GM08714 (cell line): ENCODE results near the gene POP7.
A peak's percentile ranks its signal among the peaks of the same experiment; 100 is the strongest.

Experiments
- H3K4me3 ChIP-seq: fragments of 200-500 bp; sonication (Bioruptor generic); 2 replicates; pipeline ENCODE4 v1.5.1; 2014; ENCODE audit warnings: mild to moderate bottlenecking, low read length, inconsistent platforms
- ZNF274 ChIP-seq: IDR thresholded peaks from 2 replicates; pipeline ENCODE4 v1.6.1; 2012; ENCODE audit warnings: mild to moderate bottlenecking, low read depth, low read length

The POP7 gene

GRCh38 chr7:100675581-100676350, 30.2 kb upstream of the POP7 start:
- TF ChIP-seq ZNF274, result no peak

DNA sequence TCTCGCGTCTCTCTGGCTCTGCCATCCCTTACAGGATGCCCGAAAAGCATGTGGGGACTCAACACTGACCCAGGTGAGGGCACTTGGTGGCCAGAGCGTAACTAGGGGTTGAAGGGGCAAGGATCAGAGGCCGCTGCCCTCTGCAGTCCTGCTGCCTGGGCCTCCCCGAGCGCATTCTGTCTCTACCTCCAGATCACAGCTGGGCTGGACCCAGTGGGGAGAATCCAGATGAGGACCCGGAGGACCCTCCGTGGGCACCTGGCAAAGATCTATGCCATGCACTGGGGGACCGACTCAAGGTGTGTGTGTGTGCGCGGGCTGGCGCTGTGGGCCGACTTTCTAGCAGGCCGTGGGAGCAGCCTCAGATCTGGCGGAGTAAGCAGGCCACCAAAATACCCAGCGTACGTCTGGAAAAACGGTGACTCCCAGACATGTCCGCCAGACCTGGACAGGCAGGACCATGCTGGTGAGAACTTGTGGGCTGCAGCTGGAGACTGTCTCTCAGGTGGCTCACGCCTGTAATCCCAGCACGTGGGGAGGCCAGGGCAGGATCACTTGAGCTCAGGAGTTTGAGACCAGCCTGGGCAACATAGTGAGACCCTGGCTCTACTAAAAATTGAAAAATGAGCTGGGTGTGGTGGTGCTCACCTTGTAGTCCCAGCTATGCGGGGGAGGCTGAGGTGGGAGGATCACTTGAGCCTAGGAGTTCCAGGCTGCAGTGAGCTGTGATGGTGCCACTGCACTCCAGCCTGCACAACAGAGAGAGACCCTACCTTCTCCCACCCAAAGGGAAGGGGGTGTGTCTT, 29.2 kb upstream of the POP7 start:
- TF ChIP-seq ZNF274, result no peak
- no peak overlapping the region for H3K4me3 ChIP-seq

More at GRCh38 chr7:100675581-100676350, 30.2 kb upstream of the POP7 start:
- peak overlapping the region; percentile 96 for H3K4me3 ChIP-seq

GRCh38 chr7:100677308-100678267, 28.3 kb upstream of the POP7 start:
- H3K4me3 ChIP-seq, result no peak overlapping the region
- TF ChIP-seq ZNF274, result no peak

- TF ChIP-seq ZNF274, result no peak
- no peak overlapping the region for H3K4me3 ChIP-seq
Measured at GRCh38 chr7:100678291-100678984, 27.5 kb upstream of the POP7 start.

DNA sequence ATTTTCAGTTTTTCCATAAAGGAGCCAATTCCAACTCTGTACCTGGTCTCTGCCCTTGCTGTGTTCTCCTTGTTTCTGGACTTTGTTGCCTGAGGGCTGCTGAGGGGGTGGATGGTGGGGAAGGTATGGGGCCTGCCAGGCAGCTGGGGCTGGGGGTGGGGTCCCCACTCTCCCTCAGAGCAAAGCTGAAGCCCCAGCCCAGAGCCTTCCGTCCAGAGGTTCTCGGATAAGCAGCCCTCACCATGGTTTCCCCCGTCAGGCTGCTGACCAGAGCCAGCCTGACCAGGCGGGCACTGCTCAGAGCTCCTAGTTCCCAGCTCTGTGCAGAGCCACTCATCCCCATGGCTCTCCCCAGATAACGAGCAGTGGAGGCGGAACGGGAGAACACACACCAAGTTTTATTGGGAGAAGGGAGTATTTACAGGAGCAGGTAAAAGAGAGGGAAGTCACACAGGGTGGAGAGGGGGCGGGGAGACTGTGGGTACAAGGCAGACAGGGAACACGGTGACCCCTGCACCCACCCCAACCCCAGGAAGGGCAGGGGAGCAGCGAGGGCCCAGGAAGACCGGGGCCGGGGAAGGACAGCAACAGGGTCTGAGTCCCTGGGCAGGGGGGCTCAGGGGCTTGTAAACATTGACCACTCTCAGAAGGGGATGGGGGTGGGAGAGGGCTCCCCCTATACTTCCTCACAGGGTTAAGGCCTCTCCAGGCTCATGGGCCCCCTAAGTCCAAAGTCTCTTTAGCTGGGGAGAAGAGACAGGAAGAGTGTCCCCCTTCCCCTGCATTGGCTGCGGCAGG, 26.6 kb upstream of the POP7 start:
- TF ChIP-seq ZNF274, result no peak
- no peak overlapping the region for H3K4me3 ChIP-seq

DNA sequence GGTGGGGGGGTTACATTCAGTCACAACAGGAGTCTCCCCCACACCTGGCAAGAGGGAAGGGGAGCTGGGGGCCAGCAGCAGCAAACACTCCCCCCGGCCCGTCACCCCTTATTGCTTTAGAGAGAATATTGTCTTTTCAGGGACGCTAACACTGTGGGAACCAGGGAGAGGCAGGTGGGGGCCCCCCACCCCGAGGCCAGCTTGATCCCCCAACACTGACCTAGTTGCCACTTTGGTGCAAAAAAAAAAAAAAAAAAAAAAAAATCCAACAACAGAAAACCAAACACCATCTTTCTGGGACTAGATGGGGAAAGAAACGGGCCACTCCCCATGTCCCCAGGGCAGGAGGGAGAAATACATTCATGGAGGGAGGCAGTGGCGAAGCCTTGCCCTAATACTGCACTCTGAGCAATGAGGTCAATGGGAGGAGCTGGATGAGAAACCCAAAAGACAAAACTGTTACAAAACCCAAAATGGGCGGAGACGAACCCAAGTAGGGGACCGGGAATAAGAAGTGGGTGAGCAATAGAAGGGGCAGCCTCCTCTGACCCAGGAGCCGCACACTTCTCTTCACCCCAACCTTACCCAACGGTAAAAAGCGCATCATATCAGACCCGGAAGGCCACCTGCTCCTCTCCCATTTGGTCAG, 25.9 kb upstream of the POP7 start:
- TF ChIP-seq ZNF274, result no peak
- H3K4me3 ChIP-seq, result no peak overlapping the region

GRCh38 chr7:100680576-100681271, 25.2 kb upstream of the POP7 start:
- no peak for TF ChIP-seq ZNF274
- no peak overlapping the region for H3K4me3 ChIP-seq

GRCh38 chr7:100681491-100682227, 24.3 kb upstream of the POP7 start:
- no peak for TF ChIP-seq ZNF274
- H3K4me3 ChIP-seq, result no peak overlapping the region

- H3K4me3 ChIP-seq, result no peak overlapping the region
- TF ChIP-seq ZNF274, result no peak
Measured at GRCh38 chr7:100682228-100682741, 23.6 kb upstream of the POP7 start.

GRCh38 chr7:100682991-100683658, 22.8 kb upstream of the POP7 start:
- TF ChIP-seq ZNF274, result no peak
- no peak overlapping the region for H3K4me3 ChIP-seq
